ENCODE measurements around the gene CRACDL.
"Not testable (repeated sequence)": the region's sequence is repeated elsewhere in the genome, so short reads cannot be mapped to it uniquely, and the experiment has no call there.

The CRACDL gene

DNA sequence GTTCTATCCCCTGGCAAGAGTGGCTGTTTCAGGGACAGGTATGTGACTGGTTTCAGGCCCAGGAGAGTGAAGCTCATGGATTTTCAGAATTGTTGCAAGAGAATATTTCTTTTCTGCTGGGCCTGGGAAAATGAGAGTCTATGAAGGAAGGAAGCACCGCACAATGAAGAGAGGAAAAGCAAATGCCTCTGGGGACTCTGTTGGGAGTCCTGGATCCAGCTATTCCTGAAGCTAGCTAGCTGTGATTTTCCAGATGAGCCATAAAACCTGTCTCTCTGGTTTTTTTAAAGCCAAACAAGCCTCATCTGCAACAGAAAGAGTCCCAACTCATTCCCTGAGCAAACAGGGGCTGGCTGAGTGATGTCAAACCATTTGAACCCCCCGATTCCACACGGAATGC lies 53.7 kb downstream of the CRACDL start:
- DNase-seq, result no peak

DNA sequence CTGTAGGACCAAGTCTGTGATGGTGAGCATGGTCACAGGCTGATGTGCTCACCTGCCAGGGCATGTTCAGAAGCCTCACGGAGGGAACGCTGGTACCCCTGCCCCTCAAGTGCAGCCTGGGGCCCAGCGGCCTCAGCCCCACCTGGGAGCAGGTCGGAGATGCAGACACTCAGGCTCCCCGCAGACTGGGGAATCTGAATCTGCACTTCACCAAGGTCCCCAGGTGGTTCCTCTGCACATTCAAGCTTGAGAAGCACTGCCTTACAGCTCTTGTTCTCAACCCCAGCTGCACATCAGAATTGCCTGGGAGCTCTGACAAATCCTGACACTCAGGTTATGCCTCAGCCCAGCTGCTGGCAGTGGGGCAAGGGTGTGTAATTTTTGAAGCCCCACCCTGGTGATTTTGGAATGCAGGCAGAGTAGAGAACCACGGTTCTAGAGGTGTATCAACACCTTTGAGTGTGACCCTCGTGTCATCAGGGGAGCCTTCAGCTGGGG lies 54.8 kb downstream of the CRACDL start:
- DNase-seq, result no peak

DNA sequence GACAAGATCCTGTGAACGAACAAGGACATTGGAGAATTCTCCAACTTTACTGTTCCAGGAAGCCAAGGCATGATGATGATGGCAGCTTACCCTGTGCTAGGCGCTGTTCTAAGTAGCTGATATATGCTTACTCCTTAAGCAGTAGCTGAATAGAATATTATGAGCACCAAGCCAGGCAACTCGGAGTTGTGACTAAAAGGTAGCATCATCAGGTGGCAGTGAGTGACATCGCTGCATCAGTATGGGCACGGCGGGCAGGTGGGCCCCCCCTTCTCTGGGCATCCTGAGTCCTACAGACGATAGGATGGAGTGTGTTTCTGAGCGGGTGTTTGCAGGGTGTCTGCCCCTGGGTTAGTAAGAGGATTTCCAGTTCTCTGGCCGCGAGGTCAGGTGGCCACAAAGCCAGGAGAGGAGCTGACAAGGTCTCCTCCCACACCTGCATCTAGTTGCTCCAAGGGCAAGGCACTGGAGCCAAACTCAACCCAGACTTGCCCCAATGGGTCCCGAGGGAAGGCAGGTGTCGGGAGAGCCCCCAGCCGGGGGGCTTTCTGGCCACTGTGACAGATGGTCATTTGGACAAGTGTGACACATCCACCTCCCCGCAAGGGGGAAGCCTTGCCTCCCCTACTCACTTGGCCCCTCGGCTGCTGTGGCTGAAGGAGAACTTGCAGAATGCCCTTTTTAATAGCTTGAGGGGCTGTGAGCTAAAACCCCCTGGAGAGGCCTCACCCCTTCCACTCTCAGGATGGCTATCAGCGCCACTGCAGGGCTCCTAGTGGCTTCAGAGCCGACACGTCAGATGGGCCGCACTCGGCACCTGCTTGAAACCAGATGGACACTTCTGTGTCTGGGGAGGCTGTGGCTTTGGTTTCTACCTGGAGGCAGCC lies 55.5 kb downstream of the CRACDL start:
- no peak for DNase-seq

DNA sequence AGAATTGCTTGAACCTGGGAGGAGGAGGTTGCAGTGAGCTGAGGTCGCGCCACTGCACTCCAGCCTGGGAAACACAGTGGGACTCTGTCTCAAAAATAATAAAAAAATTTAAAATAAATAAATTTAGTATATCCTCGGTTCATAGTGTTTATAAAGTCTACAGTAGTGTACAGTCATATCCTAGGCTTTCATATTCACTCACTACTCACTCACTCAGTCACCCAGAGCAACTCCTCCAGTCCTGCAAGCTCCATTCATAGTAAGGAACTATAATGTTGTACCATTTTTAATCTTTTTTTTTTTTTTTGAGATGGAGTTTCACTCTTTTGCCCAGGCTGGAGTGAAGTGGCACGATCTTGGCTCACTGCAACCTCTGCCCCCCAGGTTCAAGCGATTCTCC lies 58.4 kb downstream of the CRACDL start:
- DNase-seq, result not testable (repeated sequence)

DNA sequence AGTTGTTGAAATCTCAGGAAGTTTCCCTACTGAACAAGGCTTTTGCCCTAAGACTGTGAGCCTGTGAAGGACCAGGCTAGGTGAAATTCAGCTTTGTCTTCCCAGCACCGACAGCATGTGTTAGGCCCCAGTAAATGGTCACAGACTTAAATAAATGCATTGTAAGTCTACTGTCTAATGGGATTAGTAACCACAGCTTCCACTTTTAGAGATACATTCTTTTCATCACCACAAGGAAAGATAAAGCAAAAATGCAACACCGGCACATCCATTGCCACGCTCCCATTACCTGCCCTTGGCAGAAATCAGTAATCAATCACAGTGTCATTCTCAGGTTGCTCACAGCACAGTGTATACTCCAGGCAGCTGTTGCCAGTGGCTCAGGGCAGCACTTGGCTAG lies 59.3 kb downstream of the CRACDL start:
- DNase-seq, result no peak

DNA sequence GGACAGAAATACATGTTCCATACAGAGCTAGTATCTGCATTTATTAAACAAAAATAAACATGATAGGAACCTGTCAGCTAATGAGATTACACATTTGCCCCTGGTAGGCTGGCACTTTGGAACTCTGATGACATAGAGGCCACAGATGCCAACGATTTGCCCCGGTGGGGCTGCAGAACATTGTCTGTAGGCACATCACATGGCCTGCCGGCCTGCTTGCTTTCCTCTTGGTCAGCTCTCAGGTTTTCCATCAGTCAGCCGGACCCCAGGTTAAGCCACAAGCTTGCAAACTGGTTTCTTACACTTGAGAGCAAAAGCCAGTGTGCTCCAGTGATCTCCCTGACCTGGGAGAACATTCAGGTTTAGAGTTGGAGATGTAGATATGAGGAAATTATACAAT lies 60.3 kb downstream of the CRACDL start:
- DNase-seq, result no peak

DNA sequence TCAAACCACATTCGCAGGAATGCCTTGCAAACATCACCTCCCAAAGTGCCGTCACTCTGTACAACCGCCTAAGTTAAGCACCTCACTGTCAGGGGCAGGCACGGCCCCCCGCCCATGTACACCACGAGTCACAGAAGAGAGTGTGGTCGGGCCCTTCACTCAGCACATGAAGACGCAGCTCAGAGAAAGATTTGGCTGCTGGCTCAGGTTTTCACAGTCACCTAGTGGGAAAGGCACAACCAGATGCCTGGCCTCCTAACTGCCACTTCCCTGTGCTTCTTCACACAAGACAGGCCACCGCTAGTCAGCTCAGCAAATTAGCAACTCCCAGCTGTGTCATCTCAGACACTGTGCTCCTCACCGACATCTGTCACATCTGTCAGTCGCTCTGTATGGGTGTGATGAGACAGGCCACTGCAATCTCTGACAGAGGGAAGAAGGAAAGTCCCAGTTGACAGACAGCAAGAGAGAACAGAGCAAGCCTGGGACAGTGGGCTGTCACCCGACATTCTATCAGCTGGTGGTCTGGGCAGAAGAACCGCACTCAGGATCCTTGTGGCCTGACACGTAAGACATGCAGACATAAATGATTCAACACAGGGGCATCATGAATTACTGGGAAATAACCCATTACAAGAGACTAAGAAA lies 60.8 kb downstream of the CRACDL start:
- DNase-seq, result no peak

DNA sequence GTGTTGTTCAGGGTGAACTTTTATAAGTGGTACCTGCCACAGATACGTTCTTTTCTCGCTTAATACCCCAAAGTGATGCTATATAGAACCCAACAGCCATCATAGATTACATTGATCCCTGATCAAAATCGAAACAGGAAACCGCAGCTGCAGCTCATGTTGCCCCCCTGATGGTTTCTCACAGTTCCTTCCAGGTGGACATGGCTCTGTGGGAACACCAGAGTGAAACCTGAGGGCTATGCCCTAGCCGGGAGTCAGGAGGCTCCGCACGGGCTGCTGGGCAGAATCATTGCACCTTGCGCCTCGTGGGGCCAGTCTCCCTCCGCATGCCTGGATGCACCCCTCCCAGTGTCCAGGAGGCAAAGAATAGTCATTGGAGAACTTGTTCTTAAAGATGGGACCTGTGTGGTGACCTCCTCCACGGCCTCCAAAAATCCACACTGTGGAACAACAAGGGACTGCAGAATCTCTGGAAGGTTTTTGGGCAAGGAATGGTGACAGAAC lies 61.8 kb downstream of the CRACDL start:
- DNase-seq, result no peak

DNA sequence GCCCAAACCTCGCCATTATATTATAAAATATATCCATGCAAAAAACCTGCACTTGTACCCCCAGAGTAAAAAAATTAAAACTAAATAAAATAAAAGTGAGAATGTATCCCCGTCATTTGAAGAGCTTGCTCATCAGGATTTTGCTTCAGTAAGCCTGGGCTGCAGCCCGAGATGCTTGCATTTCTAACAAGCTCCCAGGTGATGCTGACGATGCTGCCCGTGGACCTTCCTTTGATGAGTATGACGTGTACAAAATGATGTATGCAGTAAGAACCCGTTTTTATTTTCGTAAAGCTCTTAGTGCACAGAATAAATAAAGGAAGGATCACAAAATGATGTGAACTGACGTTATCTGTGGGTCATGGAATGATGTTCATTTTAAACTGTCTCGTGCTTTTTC lies 63.5 kb downstream of the CRACDL start:
- DNase-seq, result no peak

DNA sequence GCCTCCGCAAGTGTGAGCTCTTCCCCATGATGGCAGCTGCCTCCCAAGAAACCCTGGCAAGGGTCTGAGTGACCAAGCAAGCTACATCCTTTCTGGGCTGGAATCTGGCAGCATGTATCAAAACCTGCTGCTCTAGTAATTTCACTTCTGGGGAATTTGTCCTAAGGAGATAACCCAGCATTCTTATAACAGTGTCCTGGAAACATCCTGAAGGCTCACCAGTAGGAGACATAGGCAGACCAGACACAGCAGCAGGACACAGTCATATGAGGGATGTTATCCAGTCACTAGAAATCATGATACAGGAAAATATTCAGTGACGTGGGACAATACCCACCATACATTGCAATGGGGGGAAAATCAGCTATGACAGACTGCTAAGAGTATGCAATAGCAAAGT lies 64.5 kb downstream of the CRACDL start:
- no peak for DNase-seq

DNA sequence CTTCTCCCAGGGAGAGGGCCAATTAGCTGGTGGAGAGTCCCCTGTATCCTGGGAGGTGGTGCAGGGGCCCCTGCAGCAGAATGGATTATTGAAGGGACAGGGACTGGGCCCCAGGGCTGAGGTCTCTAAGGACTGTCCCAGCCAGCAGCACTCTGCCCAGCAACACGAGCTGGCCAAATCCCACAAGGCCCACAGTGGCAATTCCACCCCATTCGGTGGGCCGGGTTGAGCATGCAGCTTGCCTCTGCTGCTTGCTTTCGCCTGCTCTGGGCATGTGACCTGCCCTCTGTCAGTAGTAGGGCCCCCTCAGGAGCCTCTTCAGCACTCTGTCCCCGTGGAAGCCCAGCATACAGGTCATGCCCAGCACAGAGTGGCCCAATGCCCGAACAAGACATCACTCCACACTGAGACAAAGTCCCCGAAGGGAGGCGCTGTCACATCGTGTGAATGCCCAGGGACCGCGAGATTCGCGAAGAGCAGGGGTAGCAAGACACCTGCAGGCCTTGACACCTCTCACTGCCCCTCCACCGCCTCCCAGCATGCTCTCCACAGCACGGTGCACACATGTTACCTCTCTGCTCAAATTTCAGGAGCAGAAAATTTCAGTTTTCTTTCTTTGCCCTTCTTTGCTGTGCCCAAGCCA lies 65.4 kb downstream of the CRACDL start:
- DNase-seq, result no peak

DNA sequence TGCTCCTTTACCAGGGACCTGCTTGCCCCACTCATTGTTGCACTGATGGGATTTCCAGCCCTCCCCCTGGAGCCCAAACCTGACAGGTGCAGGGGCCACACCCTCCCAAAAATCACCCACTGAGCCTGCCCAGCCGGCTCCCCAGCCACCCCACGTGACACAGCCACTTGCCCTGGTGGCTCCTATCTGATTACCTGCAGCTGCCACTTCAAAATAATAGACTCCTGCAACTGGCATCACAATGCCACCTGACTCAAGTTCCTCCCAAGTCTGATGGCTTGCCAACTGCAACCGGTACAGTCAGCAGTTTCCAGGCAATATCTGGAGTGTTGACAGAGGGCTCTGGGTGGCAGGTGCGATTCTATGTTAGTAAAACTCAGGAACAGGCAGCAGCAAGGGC lies 66.2 kb downstream of the CRACDL start:
- no peak for DNase-seq

DNA sequence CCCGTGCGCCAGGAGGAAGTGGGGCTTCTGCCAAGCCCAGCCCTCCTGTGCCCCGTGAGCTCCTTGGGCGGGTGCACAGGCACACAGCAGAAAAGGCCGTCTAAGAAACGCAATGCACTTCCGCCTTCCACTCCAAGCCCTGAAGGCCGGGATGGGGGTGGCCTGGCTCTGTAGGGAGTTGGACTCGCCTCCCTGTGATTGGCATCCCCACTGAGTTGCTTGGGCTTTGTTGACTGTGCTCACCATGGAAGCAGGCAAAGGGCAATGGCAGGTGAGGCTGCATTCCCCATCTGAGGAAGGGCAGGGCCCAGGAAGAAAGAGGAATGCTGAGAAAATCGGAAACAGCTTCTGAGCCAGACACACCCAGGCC lies 66.8 kb downstream of the CRACDL start:
- DNase-seq, result no peak

DNA sequence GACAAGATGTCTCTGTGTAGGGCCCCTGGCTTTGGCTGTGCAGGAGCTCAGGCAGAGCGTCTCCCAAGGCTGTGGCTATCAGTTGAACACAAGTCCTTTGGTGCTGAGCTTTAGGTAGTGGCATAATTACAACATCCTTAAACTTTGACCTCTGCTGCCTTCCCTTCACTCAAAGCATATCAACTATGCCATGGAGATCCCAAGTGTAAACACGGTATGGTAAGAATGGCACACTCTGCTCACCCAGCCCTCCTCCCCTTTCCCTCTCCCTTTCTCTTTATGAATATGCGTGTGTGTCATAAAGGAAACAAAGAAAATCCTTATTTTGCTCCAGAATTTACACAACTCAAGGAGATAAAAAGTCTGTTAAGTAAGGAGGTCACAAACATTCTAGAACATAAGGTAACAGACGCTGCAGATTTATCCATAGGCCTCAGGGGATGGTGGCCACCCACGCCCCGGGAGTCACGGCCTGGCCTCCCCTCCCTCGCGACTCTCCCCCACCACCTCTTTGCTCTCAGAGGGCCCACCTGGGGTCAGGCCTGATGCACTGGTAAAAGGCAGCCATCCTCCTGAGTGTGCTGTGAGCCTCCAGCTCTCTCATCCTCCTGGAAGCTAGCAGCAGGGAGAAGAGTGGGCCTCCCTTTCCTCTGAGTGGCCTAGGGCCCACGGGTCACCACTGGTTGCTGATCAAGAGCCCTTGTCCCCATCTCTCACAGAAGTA lies 67.3 kb downstream of the CRACDL start:
- no peak for DNase-seq

DNA sequence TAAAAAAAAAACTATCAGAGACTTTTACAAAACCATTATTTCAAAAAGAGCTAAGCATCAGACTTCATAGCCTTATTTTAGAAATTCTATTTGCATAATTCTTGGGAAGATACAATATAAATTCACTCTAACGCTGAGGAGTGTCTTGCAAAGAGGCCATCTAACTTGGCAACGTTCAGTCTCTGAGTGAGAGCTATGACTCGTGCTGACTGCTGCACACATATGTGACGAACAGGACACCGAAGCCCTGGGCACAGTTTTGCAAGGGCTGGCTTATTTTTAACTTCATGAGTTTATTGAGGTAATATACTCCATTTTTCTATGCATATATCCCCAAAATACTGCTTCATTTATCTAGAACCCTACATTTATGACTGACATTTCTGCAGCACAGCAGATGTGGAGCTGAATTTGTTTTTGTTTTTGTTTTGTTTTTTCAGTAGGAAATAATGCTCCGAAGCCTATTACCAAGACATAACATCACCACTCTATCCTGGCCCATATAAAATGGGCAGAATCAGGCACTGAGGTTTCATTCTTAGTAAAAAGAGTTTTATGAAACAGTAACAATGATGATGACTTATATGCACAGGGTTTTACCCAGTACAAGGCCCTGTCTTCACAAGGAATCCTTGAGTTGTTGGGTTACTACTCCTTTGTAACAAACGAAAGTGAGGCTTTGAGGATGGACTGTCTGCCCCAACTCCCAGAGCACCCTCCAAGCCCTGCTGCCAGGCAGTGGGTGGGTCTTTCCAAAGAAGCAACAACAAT lies 68.3 kb downstream of the CRACDL start:
- no peak for DNase-seq

DNA sequence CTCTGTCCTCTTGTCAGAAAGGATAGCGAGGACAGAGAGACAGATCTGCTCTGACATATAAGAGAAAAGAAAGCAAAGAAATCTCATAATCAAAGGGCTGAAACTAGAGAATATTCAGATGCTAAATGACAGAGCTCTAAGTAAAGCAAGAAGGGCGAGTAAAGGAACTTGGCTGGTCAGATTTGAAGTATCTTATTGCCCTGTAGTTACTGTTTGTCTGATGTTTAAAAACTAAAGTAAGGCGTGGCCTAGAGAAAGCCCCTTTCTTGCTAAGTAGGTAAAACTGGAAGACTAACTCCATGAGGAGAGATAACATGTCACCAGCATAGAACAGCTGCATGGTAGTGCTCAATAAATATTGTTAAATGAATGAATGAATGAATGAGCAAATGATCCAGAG lies 70.0 kb downstream of the CRACDL start:
- DNase-seq, result no peak

DNA sequence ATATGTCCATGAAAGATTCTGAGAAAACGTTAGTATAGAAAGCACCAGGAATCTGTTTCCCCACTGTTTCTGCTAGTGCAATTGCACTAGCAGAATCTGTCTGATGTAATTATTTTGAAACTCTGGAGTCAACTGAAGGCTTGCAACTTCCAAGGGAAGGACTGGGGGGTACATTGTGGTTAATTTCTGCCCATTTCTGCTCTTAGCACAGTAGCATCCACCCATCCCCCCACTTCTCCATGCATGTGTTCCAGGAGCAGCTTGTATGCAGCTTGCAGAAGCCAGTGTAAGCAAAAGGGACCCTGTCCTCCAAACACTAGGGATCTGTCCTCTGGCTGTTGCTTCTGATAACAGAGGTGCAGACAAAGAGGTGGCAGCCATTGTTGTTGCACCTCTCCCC lies 74.4 kb downstream of the CRACDL start:
- DNase-seq, result no peak

DNA sequence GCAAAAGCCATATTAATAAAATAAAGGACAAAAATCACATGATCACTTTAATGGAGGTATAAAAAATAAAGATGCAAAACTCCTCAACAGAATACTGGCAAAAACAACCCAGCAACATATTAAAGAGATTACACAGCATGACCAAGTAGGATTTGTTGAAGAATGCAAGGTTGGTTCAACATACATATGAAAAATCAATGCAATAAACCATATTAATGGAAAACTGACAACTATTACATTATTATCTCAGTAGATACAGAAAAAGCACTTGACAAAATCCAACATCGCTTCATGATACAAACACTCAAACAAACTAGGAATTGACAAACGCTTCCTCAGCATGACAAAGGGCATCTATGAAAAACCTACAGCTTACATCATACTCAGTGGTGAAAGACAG lies 76.7 kb downstream of the CRACDL start:
- no peak for DNase-seq

DNA sequence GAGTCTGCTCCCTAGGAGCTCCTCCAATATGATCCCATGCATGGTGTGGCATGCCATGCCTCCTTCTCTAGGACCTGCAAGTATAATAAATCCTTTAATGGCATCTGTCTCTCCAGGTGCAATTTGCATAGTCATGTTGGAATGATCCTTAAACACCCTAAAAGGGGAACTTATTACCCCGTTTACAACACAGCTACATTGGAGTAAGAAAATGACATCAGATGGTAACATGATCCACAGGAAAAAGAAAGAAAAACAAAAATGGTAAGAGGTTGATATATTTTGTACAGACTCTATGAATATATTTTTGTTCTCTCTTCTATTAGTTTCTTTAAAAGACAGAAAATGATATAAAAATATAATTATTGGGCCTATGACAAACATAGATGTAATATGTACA lies 79.0 kb downstream of the CRACDL start:
- DNase-seq, result no peak

DNA sequence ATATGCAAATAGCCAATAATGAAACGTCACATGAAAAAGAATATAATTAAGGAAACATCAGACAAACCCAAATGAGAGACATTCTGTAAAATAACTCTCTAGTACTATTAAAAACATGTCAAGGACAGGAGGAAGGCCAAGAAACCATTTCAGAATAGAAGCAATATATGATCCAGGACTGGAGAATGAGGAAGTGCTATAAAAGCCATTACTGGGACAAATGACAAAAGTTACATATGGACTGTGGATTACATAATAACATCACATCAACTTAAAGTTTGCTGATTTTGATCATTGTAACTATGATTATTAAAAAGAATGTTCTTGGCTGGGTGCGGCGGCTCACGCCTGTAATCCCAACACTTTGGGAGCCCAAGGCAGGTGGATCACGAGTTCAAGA lies 81.3 kb downstream of the CRACDL start:
- DNase-seq, result no peak

DNA sequence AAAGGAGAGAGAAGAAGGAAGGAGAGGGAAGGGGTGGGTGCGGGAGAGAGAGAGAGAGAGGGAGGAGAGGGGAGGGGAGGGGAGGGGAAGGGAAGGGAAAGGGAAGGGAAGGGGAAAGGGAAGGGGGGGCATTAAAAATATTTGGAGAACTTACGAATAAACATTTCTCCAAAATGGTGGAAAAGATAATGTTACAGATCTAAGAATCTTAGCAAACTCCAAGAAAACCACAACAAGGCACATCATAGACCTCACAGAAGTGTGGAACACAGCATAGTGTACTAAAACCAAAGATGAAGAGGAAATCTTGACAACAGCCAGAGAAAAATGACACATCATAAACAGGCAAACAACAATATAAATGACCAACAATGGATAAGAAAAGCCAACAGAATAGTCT lies 83.1 kb downstream of the CRACDL start:
- DNase-seq, result no peak

DNA sequence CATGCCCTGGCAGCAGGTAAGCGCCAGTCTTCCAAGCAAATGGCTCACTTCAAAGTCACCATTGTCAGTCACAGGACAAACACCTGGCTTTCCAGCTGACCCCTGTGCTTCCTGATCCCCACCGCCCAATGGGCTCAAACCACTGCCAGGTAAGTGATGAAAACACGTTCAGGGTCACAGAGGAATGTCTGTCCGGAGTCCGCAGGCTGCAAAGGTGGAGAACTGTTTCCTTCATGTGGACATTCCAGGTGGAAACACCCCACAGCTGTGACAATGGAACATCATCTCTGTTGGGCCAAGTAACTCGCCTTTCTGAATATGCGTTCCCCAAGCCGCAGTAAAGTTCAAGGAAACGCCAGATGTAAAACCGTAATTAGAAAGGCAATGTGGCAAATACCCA lies 86.0 kb downstream of the CRACDL start:
- no peak for DNase-seq
